MM.1S (cell line): ENCODE data around the gene KBTBD7.

Source experiments
- EZH2 ChIP-seq: fragments of 300-600 bp; sonication (generic); optimal IDR thresholded peaks from 2 replicates; pipeline ENCODE3; 2017; ENCODE audit warnings: low read depth, mild to moderate bottlenecking, antibody characterized with exemption, low read length, mixed read lengths
- TF ChIP-seq, protein P1 (sequence below): fragments of 300-600 bp; sonication (generic); IDR thresholded peaks from 2 replicates; pipeline ENCODE4 v1.5.1; 2016; ENCODE audit warnings: antibody characterized with exemption, low read length, mixed read lengths

- TF ChIP-seq, protein P1, sequence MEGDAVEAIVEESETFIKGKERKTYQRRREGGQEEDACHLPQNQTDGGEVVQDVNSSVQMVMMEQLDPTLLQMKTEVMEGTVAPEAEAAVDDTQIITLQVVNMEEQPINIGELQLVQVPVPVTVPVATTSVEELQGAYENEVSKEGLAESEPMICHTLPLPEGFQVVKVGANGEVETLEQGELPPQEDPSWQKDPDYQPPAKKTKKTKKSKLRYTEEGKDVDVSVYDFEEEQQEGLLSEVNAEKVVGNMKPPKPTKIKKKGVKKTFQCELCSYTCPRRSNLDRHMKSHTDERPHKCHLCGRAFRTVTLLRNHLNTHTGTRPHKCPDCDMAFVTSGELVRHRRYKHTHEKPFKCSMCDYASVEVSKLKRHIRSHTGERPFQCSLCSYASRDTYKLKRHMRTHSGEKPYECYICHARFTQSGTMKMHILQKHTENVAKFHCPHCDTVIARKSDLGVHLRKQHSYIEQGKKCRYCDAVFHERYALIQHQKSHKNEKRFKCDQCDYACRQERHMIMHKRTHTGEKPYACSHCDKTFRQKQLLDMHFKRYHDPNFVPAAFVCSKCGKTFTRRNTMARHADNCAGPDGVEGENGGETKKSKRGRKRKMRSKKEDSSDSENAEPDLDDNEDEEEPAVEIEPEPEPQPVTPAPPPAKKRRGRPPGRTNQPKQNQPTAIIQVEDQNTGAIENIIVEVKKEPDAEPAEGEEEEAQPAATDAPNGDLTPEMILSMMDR, result no peak
- TF ChIP-seq EZH2, result no peak
Observed at GRCh38 chr13:41213919-41214318, 19.6 kb upstream of the KBTBD7 start.
